ENCODE data around the gene MOB2.

DNA sequence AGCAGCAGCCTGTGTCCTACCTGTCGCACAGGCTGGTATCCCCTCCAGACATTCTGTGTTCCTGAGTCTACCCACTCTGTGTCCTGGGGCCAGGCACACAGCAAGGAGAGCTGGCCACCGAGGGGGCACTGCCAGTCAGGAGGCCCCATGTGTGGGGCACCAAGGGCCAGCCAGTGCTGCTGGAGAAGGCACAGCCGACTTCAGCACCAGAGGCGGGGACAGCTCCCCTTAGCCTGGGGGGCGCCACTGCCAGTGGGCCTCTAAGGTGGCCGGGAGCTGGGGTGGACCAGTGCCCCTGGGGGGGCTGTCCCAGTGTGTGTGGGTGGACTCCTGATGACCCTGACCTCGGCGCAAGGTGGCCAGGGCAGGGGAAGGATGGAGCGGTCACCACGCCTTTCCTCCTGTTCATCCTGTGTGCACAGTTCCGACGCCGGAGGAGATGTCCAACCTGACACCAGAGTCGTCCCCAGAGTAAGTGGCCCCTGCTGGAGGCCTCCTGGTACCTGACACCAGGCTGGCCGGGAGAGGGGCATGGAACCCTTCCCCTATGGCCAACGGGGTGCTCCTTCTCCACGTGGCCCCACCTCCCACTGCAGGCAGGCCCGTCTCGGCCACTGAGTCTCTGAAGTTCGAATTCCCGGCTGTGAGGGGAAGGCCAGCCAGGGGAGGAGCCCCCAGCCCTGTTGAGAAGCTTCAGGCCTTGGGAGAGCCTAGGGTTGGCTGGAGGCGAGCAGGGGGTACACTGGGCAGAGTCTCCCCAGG is 35.4 kb downstream of the MOB2 start:
- TF ChIP-seq CTCF (IDR thresholded peaks at IDR 0.05; ENCODE audit: low read depth, low read length) (no peak), EZH2phosphoT487 (IDR thresholded peaks at IDR 0.05; ENCODE audit: low read depth) (no peak)

Measured in OCI-LY3 (cell line).